SH-SY5Y (cell line): ENCODE measurements around the gene PWWP2B.

Source experiments
- GATA2 ChIP-seq: IDR thresholded peaks from 2 replicates; pipeline ENCODE4 v1.6.1; 2011; ENCODE audit warnings: mild to moderate bottlenecking, low read depth, low read length
- GATA3 ChIP-seq: IDR thresholded peaks from 2 replicates; pipeline ENCODE4 v1.6.1; 2011; ENCODE audit warnings: low read depth, mild to moderate bottlenecking, low read length, moderate library complexity

DNA sequence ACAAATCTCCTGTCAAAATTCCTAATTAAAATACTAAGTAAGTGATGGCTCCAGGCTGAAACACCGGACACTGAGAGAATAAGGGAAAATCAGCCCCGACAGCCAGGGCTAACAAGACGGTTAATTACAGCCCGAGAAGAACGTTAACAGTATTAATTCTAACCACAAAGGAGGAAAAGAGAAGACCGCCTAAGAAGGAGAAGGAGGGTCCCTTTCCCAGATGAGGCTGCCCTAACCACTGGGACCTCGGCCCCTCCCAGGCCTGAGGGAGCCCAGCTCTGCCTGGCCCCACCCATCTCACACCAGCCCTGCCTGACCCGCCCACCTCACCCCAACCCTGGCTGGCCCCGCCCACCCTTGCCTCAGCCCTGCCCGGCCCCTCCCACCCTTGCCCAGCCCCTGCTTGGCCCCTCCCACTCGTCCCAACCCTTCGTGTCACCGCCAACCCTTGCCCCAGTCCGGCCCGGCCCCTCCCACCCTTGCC is 51.3 kb downstream of the PWWP2B start:
- TF ChIP-seq GATA2 = no peak
- TF ChIP-seq GATA3 = no peak
